Activated CD4-positive, alpha-beta T cell treated with anti-CD3 and anti-CD28 coated beads, Interleukin-2, amount 50 U/mL, for 4 hours (primary cell): ENCODE data around the gene MROH2A.
A peak's percentile ranks its signal among the peaks of the same experiment; 100 is the strongest.

Experiments used
- DNase-seq, 2 experiments: peaks; one replicate each; pipeline ENCODE4 v3.0.0-alpha.2; 2020

The MROH2A gene

GRCh38 chr2:233838251-233838650 is 60.1 kb downstream of the MROH2A start:
- no peak for DNase-seq

GRCh38 chr2:233838726-233839446 is 60.8 kb downstream of the MROH2A start:
- DNase-seq, result no peak

- DNase-seq, result no peak
These were observed 61.3 kb downstream of the MROH2A start for GRCh38 chr2:233839447-233839820.

- no peak for DNase-seq
These were observed 62.4 kb downstream of the MROH2A start for GRCh38 chr2:233840520-233840919.

GRCh38 chr2:233841183-233841582 is 63.1 kb downstream of the MROH2A start:
- DNase-seq, result no peak

- no peak for DNase-seq
These were observed 66.1 kb downstream of the MROH2A start for GRCh38 chr2:233844064-233844807.

- DNase-seq, result no peak
These were observed 66.7 kb downstream of the MROH2A start for GRCh38 chr2:233844836-233845235.

- DNase-seq, result no peak
These were observed 67.4 kb downstream of the MROH2A start for GRCh38 chr2:233845301-233846060.

- DNase-seq, result no peak
These were observed 68.5 kb downstream of the MROH2A start for GRCh38 chr2:233846387-233847247.

- no peak for DNase-seq
These were observed 69.2 kb downstream of the MROH2A start for GRCh38 chr2:233847248-233847898.

- DNase-seq, result no peak
These were observed 70.1 kb downstream of the MROH2A start for GRCh38 chr2:233848276-233848675.

- no peak for DNase-seq
These were observed 71.6 kb downstream of the MROH2A start for GRCh38 chr2:233849607-233850271.

- no peak for DNase-seq
These were observed 72.6 kb downstream of the MROH2A start for GRCh38 chr2:233850745-233851144.

GRCh38 chr2:233851169-233851568 is 73.0 kb downstream of the MROH2A start:
- DNase-seq, result no peak

- DNase-seq, result no peak
These were observed 73.9 kb downstream of the MROH2A start for GRCh38 chr2:233852056-233852455.

GRCh38 chr2:233853353-233853752 is 75.2 kb downstream of the MROH2A start:
- DNase-seq, result no peak

- no peak for DNase-seq
These were observed 75.7 kb downstream of the MROH2A start for GRCh38 chr2:233853883-233854240.

GRCh38 chr2:233854241-233854981 is 76.3 kb downstream of the MROH2A start, which contains the start of gene HJURP:
HJURP (minus strand) TSS chr2:233854535; CDS start chr2:233854500, 35 bp downstream.
- DNase-seq, result peak; percentile 78

- no peak for DNase-seq
These were observed 77.2 kb downstream of the MROH2A start for GRCh38 chr2:233855345-233855744.

- DNase-seq, result no peak
These were observed 78.1 kb downstream of the MROH2A start for GRCh38 chr2:233856184-233856583.
